NK-92 (cell line): ENCODE data around the gene PIANP.
A peak's percentile ranks its signal among the peaks of the same experiment; 100 is the strongest.
"Not testable (repeated sequence)": the region's sequence is repeated elsewhere in the genome, so short reads cannot be mapped to it uniquely, and the experiment has no call there.

Source experiments
- DNase-seq: peaks from one replicate; lab custom pipeline; 2025; ENCODE audit not compliant: unreplicated experiment; lab: John Stamatoyannopoulos, UW

Gene PIANP

DNA sequence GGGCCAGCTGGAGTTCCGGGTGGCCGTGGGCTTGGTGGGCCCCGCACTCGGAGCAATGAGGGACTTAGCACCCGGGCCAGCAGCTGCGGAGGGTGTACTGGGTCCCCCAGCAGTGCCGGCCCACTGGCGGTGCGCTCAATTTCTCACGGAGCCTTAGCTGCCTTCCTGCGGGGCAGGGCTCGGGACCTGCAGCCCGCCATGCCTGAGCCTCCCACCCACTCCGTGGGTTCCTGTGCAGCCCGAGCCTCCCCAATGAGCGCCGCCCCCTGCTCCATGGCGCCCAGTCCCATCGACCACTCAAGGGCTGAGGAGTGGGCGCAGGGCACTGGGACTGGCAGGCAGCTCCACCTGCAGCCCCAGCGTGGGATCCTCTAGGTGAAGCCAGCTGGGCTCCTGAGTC lies 7.7 kb upstream of the PIANP start:
- DNase-seq: not testable (repeated sequence)

DNA sequence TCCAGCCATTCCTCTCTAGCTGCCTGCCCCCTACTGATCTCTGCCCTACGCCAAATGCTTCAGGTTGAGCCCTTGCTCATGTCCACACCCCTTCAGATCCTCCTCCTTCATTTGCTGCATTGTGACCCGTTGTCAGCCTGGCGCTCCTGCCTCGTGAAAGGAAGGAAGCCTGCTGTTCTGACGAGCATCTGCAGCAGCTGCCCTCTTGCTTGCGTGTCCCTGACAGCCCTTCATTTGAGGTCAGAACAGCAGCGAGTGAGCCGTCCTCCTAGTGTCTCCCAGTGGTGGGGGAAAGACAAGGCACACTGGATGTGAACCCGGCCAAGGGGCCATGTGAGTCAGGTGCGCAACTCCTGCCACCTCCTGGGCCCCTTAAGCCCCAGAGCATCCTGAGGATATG lies 3.0 kb upstream of the PIANP start:
- no peak for DNase-seq

DNA sequence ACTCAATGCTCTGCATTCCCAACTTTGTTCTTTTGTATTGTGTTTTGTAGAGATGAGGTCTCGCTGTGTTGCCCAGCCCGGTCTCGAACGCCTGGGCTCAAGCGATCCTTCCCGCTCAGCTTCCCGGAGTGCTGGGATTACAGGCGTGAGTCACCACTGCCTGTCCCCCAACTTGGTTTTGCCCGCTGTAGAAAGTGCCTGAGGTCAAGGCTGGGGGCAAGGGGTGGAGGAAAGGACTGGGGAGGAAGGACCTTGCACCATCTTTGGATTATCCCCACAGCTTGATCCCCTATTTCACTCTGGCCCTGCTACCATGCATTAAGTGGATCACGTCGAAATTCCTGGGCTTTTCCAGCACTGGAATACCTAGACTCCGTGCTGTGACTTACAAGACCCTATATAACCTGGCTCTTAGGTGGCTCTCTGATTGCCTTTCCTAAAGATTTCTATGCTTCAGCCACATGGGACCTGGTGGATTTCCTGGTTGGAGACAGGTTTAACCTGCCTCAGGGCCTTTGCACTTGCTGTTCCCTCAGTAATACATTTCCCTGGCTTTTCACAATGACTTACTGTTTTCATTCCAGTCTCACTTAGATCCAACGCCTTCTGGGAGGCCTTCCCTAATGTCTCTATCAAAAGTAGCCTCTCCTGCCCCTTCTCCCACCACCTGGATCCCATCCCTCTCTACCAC lies 608 bp upstream of the PIANP start:
- DNase-seq: no peak

DNA sequence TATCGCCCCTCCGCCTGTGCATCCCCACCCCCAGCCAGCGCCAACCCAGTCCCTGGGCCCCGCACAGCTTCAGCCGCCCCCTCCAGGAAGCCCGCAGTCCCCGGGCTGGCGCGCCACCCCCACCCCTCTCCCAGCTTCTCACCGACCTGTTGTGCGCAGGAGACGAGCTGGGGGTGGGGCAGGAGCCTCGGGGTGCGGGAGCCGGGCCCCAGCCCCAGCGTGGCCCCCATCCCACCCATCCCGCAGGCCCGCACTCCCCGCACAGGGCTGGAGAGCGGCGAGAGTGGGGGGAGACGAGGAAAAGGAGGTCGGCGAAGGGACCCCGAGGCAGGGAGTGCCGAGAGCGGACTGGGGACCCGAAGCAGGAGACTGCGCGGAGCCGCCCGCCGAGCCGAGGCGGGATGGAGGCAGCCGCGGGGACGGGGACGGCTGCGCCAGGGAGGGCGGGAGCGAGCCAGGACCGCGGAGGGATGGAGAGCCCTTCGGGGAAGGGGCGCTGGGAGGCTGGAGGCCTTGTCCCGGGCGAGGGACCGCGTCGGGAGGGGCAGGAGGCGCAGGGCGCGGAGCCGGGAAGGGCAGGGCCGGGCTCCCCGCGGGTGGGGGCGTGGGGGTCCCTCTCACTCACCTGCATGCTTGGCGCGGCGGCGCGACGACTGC lies 498 bp downstream of the PIANP start:
- DNase-seq: no peak

DNA sequence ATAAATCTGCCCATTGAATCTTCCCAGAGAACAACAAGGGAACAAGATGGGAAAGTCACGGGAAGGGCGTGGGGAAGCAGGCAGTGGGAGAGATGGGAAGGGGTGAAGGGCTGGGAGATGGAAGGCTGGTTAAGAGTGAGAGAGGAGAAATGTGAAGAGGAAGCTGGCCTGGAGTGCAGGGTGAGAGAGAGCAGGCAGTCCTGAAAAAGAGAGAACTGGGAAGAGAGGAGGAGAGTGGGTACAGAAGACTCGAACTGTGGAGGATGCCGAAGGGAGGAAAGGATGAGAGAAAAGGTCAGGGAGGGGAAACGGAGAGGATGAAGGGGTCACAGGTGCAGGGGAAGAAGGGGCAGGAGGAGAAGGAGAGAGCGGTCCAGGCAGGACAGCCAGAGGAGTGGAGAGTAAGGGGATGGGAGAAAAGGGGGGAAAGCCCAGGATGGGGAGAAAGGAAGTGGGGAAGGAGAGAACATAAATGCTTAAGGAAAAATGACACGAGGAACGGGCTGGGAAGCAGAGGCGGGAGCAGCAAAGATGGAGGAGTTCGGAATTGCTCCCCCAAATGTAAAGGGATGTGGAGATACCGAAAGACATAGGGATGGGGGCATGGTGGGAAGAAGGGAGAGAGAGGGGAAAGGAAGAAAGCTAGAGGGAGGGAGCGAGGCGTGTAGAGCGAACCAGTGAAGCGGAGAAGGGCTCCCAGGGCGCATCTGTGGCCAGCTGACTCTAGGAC lies 1.2 kb downstream of the PIANP start:
- no peak for DNase-seq

DNA sequence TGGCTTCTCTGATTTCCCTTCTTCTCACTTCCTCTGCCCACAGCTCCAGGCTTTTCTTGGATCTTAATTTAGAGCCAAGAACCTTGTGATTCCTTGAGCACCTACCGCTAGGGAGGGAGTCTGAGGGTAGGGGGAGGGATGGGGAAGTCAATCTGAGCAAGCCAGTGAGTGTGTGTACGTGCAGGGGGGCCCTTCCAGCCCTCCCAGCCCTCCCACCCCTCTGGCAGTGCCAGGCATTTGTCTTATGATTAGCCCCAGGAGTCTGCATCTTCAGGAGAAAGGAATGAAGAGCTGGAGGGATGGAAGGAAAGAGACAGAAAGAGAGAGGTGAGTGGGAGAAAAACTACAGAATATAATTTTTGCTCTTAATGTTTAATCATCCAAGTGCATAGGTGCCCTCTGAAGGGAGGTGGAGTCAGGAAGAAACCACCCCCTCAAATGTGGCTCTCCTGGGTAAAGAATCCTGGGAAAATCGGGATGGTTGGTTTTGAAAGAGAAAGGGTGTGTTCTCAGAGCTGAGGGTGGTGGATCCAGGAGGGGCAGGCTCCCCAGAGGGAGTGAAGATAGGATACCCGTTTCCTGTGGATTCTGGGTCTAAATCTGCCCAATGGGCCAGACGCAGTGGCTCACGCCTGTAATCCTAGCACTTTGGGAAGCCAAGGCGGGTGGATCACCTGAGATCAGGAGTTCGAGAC lies 2.1 kb downstream of the PIANP start:
- DNase-seq: no peak

DNA sequence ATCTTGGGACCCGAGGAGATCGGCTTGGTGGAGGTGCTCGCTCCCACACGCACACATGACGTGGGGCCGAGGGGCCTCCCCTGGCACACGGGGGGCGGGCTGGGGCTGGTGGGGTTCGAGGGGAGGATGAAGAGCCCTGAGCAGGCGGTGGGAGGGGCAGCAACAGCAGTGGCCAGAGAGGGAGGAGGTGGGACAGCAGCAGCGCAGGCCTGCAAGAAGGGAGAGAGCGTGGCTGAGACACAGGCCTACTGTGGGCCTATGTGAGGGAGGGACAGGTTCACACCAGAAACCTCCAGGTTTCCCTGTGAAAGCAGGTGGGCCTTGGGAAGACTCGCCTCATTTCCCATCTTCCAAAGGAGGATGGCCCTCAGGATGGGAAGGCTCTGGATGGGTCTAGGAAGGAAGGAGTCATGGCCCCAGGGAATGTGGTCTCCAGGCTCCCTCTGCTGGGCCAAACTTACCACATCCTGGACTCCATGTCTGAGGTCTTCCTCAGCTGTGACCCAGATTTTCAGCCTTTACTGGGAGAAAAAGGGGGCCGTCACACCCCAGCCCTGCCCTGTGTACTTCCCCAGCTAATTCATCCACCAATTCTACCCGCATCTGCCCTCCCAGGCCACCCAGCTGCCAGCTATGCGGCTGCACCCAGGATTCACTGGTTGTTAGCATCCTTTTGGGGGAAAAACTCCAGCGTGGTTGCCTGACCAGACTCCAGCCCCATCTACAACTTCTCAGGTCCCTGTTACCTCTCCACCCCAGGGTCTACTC lies 2.8 kb downstream of the PIANP start:
- DNase-seq: no peak

DNA sequence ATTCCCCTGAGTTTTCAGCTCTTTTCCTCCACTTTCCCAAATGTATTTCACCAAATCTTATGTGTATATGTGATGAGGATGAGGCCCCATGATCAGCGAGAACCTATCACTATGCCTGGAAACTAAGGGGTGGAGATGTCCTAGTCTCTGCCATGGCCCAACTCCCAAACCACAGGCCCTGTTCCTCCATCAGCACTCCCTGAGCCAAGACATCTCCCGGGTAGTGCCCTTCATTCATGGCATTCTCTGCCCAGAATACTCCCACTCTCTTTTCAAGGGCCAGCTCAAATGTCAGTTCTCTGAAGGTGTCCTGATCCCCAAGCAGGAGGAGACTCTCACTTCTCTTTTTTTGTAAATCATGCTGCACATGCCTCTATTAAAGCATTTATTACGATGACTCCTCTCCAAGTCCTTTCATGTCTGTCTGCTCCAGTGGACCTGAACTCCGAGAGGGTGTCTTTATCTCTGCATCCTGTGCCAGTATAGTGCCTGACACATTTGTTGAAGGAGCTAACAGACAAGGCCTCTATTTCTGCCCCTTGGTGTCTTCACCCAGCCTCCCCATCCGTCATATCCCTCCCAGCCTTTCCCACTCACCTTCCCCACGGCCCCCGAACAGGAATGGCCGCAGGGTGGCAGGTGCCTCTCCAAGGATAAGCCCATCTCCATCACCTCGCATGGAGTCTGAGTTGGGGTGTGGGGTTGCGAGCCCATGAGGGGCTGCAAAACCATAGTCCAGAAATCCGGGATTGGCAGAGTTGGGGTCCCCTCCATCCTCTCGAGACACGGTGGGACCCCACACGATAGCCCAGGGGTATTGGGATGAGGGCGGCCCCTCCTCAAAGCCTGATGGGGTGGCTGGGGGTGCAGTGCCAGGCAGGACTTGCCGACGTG lies 3.7 kb downstream of the PIANP start:
- DNase-seq: no peak

DNA sequence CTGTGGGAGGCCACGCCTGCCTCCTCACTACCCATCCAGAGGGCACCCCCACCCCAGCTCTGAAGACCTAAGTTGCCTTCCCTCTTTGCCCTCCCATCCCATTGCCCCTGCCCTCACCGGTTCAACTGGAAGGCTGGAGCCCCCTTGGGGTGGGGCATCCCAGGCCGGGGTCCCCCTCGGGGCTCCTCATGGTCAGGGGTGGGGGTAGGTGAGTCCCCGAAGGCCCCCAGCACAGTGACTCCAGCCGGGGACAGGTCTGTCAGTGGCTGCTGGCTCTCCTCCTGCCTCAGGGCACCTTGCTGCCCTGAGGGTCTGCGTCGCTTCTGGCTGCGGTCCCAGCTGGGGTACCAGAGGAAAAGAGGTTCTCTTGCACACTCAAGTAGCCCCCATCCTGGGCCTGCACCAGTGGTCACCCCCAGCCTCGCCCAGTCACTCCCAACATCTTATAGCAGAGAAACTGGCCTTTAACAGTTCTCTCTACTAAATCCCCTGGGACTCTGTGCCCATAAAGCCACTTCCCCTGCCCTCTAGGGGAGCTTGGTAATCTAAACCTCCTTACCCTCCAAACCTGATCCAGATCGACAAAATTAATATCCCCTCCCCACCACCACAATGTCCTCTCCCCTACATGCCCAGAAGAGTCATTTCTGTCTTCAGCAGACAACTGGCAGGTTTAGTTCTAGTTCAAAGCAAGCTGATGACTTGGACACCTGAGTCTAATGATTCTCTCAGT lies 5.1 kb downstream of the PIANP start:
- DNase-seq: no peak

DNA sequence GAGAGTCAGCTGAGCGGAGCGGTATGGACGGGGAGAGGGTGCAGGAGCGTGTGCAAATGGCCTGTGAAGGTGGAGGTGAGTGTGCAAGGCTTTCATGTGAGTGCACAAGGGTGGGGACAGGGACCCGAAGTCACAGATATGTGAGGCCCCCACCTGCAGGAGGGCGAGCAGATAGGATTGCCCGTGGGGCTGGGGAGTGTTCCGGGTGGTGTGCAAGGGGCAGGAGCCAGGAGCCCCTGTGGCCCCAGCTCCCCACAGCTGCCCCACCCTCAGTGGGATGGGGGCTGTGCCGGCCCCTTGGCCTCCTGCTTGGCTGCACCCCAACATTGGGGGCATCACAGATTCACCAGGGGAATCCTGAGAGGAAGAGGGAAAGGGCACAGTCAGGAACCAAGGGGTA lies 5.9 kb downstream of the PIANP start:
- no peak for DNase-seq

DNA sequence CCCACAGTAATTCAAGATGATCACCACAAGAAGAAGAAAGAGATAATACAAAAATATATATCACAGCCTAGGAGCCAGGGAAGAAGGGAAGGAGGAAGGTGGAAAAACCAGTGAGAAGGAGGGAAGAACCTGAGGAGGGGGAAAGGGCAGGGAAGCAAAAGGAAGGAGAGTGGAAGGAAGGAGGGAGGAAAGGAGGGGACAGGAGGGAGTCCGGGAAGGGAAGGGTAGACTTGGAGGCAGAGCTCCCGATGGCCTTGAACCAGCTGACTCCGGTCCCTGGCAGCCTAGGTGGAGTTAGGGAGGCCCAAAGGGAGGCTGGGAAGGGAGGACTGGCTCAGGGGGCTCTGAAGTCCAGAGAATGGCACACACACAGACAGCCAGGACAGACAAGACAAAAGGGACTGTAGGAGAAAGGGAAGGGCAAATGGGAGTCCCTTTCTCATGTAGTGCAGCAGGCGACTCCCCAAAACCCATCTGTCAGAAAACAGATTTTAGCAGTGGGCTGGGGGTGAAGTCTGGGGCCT lies 6.7 kb downstream of the PIANP start:
- no peak for DNase-seq

DNA sequence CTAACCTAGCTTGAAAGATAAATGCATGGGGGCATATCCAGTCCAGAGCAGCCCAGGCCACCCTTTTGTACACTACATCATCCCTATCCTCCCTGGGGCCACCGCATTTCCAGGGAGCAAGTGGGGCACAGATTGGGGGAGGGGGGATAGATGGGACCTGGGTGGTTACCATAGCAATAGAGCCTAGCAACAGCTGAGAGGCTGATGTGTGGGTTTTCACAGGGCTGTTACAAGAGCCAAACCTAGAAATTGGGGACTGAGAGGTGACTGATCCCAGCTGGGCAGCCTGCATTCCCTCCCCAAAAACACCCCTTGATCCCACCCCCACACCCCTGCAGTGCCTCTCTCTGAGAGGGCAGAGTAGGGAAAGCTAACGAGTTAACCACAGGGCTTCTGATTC lies 7.7 kb downstream of the PIANP start:
- DNase-seq: no peak

DNA sequence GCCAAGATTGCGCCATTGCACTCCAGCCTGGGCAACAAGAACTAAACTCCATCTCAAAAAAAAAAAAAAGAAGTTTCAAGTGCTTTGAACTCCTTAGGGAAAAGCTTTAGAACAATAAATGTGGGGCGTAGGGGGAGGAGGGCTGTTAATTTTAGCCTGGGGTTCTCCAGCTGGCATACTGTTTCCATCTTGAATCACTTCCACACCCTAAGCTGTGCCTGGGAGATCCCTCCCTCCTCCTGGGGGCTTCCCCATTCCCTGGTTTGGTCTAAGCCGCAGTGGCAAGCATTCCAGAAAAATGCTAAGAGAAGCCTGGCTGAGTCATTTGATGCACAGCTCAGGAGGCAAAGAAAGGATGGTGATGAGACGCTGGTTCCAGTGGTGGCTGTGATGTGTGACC lies 9.1 kb downstream of the PIANP start:
- no peak for DNase-seq

DNA sequence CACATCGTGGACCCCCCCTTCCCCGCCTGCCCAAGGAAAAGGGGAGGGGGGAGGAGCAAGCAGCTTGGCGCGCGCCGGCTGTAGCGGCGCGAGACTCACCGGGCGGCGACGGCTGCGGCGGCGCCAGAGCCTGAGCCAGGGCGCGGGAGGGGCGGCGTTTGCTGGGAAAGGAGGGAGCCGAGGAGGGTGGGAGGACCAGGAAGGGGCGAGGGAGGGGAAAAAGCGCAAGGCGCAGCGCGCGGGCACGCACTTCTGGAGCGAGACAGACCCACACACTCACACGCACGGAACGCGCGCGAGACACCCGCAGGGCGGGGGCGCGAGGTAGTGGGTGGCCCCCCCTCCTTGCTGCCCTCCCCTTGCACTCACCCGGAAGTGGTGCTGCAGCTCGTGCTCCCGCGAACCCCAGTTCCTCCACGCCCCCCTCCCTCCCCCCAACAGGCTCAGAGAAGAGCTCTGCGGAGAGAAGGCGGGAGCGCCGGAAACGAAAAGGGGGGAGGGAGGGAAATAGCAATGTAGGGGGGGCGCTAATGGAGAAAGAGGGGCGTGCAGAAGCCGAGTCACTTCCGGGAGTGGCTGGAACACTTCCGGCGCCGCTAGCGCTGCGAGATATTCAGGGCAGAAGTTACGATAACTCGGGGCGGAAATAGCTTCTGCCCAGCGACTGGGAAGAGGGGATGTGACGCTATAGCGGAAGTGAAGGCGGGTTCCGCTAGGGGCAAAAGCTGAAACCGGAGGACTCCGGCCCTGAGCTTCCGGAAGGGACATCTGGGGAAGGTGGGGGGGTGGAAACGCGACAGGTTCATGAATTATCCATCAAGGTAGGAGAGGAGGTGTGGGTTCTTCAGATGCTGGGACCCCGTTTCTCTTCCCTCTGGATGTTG lies 11.4 kb downstream of the PIANP start, which contains the start of gene ZNF384:
TSS of gene ZNF384 (minus strand) at position 377 of the 884 bp plus-strand sequence. CDS start 9,855 bp downstream, outside the sequence.
- peak; percentile 99 for DNase-seq

DNA sequence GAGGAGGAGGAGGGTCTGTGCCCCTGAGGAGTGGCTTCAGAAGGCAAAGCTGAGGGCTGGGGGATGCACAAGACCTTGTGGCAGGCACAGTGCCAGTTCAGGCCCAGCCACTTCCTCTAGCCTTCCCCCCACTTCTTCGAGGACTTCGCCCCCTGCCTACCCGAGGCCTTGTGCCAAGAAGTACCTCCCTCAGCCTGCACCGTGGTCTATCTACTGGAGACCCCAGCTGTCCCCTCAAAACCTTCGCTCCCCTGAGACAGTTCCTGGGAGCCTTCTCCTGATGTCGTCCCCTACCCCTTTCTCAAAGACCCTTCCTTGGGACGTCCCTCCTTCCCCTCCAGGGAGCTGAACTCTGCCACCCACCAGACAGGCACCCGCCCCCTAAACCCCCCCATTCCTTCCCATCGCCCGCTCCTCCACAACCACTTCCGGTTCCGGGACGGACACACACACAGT lies 12.0 kb downstream of the PIANP start:
- DNase-seq: no peak

DNA sequence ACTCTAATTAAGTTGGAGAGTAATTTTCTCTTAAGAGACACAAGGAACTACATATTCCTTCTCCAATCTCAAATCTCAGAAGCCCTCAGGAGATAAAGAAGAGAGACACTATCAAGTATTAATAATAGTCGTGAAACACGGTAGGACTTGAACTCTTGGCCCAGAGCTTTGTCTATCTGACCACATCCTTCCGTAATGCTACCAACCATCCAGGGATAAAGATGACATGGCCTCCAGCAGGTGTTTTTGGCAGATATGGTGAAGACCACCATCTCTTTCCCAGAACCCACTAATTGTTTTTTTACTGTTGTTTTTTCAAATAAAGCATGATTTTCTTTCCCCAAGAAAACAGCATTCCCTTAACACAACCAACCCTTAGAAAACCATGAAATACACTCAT lies 14.8 kb downstream of the PIANP start:
- no peak for DNase-seq

DNA sequence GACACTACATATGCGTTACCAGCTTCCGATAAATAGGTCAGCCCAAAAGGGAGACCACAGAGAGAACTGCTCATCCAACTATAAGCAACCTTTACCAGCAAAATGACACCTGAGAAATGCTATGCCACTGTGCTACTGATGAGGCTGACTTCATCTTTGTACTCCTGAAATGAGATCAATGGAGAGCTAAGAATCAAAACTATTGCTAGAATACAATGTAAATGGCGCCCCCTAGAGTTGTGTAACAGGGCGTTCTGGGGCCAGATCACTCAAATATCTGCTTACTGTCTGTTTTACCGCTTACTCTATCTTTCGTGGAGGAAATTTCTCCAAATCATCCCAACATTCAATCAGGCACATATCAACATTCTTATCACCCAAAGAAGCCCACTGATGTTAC lies 16.0 kb downstream of the PIANP start:
- no peak for DNase-seq

DNA sequence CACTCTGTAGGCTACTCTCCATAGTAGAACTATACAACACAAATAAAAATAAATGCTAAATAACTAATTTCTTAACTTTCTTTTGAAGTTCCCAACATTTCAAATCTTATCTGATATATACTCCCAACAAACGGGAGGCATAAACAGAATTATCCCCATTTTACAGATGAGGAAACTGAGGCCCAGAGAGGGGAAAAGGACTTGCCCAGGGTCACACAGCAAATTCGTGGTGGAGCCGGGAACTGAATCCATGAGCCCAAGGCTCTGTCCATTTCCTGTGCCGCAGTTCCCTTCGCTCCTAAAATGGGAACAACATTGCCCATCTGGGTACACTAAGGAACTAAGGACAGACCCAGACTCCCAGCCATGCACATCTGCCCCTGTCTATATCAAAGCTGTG lies 23.7 kb downstream of the PIANP start:
- no peak for DNase-seq
